GM20000 (cell line): ENCODE results near the gene TSPAN18.

ENCODE experiments used
- DNase-seq: peaks from one replicate; pipeline ENCODE4 v3.0.0; 2012; ENCODE audit warnings: low spot score
- CTCF ChIP-seq: IDR thresholded peaks from 2 replicates; pipeline ENCODE4 v1.5.1; 2012; ENCODE audit warnings: mild to moderate bottlenecking, control low read depth; ENCODE audit errors: extremely low read depth, missing control alignments

Gene TSPAN18

DNA sequence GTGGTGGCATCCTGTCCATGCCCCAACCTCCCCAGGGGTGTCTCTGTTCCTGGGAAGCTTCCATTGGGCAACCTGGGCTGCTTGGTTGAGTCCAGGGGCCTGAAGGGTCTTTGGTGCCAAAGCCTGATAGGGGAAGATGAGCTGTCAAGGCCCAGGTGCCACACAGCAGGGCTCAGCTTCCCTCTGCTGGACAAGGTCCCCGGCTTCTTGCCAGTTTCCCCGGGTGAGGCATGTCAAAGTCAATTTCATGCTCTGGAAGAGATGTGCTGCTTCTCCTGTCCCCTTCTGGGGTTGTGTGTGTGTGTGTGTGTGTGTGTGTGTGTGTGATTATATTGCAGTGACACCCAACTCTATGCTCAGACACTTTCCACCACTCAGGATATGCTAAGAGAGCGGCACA lies 197.0 kb downstream of the TSPAN18 start:
- no peak for DNase-seq

GRCh38 chr11:44926036-44926435 lies 199.3 kb downstream of the TSPAN18 start:
- TF ChIP-seq CTCF: no peak
- no peak for DNase-seq

More for the DNA sequence above, 197.0 kb downstream of the TSPAN18 start:
- TF ChIP-seq CTCF: no peak

DNA sequence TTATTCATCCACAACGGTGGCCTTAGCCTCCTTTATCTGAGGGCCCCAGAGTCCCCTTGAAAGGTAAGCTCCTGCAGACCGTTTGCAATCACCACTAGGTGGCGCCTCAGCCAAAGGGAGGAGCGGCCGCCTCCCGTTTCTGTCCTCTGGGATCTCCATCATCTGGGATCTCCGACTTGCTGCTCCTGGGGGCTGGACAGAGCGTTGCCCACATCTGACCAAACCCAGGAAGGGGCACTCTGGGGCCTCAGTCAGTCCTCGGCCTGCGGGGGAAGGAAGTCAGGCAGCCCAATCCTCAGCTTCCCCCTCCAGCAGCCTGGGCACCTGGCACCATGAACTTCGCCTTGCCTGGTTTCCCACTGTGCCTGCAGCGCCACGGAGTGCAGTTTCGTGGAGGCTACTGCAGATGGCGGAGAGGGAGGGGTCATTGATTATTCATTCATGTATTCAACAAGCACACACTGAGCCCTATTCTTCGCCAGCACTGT lies 200.5 kb downstream of the TSPAN18 start:
- DNase-seq: peak; percentile 67
- TF ChIP-seq CTCF: peak; percentile 91

DNA sequence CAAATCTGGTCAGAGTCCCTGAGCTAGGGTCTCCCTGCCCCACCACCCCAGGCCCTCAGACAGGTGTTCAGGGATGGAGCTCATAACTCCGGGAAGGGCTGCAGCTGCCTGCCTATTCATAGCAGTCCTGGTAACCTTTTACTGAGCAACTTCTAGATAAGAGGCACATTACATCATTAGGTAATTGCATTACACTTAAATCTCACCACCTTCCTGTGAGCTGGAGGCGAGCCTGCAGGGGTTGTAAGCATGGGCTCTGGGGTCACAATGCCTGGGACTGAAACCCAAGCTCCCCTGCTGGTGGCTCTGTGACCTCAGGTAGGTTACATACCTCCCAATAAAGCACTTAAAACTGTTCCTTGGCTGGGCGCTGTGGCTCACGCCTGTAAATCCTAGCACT lies 201.4 kb downstream of the TSPAN18 start:
- no peak for TF ChIP-seq CTCF
- no peak for DNase-seq

DNA sequence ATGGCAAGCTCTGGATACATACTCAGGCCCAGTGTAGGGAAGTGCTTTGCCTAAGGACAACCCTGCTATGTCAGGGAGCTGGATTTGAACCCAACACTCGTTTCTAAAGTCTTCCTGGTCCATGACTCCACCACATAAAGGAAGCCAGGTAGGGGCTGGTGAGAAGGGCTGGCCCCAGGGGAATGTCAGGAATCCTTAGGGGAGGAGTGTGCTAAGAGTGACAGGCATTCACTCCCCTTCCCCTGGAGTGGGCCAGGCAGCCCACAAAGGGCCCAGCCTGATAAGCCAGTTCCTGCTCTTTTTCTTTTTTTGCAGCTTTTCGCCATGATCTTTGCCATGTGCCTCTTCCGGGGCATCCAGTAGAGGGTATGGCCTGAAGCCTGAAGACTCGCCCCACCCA lies 202.1 kb downstream of the TSPAN18 start:
- TF ChIP-seq CTCF: no peak
- no peak for DNase-seq

GRCh38 chr11:44930588-44931302 lies 204.0 kb downstream of the TSPAN18 start:
- no peak for DNase-seq
- no peak for TF ChIP-seq CTCF

DNA sequence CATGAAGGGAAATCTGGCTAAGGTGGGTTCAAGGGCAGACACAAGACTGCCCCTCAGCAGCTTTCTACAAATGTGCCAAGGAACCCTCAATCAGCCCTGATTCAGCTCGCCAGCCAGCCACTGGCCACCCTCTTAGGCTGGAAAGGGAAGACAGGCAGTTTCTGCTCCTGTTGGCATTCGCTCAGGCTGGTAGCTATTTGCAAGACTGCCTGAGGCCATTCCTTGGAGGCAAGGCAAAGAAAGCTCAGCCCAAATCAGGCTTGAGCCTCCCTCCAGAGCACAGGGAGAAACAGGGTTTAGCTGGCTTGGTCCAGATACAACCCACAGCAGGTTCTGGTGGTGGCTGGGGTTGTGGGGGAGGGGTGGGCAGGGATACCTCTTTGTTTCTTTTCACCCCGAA lies 204.7 kb downstream of the TSPAN18 start:
- no peak for DNase-seq
- TF ChIP-seq CTCF: no peak
